HG02938 (cell line): ENCODE data around the gene RNF217.
"Not testable (repeated sequence)": the region's sequence is repeated elsewhere in the genome, so short reads cannot be mapped to it uniquely, and the experiment has no call there.

Source experiments
- ATAC-seq: cut with Tn5 transposase; IDR thresholded peaks from one replicate; pipeline ENCODE4 v1.9.1; 2021; ENCODE audit warnings: mild to moderate bottlenecking, moderate library complexity; ENCODE audit not compliant: unreplicated experiment

Gene RNF217

GRCh38 chr6:125050663-125051318, 88.6 kb downstream of the RNF217 start:
- no peak for ATAC-seq

GRCh38 chr6:125053809-125054208, 91.6 kb downstream of the RNF217 start:
- no peak for ATAC-seq

- ATAC-seq, result no peak
Measured at GRCh38 chr6:125054331-125054730, 92.1 kb downstream of the RNF217 start.

GRCh38 chr6:125057392-125058246, 95.4 kb downstream of the RNF217 start:
- ATAC-seq, result no peak

- ATAC-seq, result no peak
Measured at GRCh38 chr6:125058546-125058945, 96.3 kb downstream of the RNF217 start.

- no peak for ATAC-seq
Measured at GRCh38 chr6:125063307-125063706, 101.1 kb downstream of the RNF217 start.

GRCh38 chr6:125066140-125066539, 103.9 kb downstream of the RNF217 start:
- ATAC-seq, result no peak

GRCh38 chr6:125066964-125067363, 104.7 kb downstream of the RNF217 start:
- ATAC-seq, result no peak

- no peak for ATAC-seq
Measured at GRCh38 chr6:125067552-125067951, 105.3 kb downstream of the RNF217 start.

GRCh38 chr6:125073071-125073470, 110.8 kb downstream of the RNF217 start:
- ATAC-seq, result no peak

GRCh38 chr6:125074120-125074519, 111.9 kb downstream of the RNF217 start:
- ATAC-seq, result no peak

- ATAC-seq, result not testable (repeated sequence)
Measured at GRCh38 chr6:125075073-125075472, 112.8 kb downstream of the RNF217 start.

- ATAC-seq, result no peak
Measured at GRCh38 chr6:125075741-125076481, 113.7 kb downstream of the RNF217 start.

- ATAC-seq, result no peak
Measured at GRCh38 chr6:125076482-125076742, 114.2 kb downstream of the RNF217 start.

- ATAC-seq, result no peak
Measured at GRCh38 chr6:125077453-125077852, 115.2 kb downstream of the RNF217 start.

- ATAC-seq, result no peak
Measured at GRCh38 chr6:125078602-125079321, 116.5 kb downstream of the RNF217 start.

- no peak for ATAC-seq
Measured at GRCh38 chr6:125082908-125083683, 120.9 kb downstream of the RNF217 start.

GRCh38 chr6:125083684-125083990, 121.4 kb downstream of the RNF217 start:
- ATAC-seq, result no peak

GRCh38 chr6:125086716-125087115, 124.5 kb downstream of the RNF217 start:
- ATAC-seq, result no peak

GRCh38 chr6:125088963-125089362, 126.7 kb downstream of the RNF217 start:
- ATAC-seq, result no peak

- no peak for ATAC-seq
Measured at GRCh38 chr6:125094563-125094962, 132.3 kb downstream of the RNF217 start.
